Measurements from ENCODE around the gene RBBP8NL.

The RBBP8NL gene

DNA sequence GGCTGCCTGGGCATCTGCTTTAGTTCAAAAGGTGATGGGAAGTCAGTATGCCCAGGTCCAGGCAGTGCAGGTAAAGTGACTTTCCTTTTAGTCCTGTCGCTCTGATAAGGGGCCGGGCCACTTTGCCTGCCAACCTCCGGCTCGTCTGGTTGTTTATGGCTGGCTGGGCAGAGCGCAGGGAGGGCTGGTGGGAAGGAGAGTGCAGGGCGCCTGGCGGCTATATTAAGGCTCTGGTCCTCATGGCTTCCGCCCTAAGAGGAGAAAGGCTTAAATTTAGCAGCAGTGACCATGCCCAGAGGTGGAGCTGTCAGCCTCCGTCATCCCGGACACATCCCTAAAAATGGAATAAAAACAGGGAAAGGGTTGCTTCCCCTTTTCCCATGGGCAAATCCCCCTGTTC, 33.8 kb upstream of the RBBP8NL start:
- DNase-seq, result no peak

- no peak for DNase-seq
Observed at GRCh38 chr20:62460678-62461077, 33.3 kb upstream of the RBBP8NL start.

DNA sequence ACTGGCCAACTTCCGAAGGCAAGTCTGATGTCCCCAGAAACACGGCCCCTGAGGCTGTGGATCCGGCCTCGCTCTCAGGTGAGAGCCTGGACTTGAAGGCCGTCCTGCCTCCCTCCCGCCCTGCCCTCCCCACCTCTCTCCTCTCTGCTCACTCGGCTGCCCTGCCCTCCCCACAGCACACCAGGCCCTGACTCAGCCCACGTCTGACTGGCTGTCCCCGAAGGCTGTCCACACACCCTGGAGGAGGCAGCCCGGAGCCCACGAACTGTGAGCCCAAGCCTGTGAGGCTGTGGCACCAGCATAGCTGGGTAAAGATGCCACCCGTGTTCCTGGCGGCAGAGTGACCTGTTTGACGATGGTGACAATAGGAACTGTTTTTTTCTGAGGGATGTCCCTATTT, 32.1 kb upstream of the RBBP8NL start:
- no peak for DNase-seq

- DNase-seq, result no peak
Observed at GRCh38 chr20:62458275-62459251, 31.2 kb upstream of the RBBP8NL start.

DNA sequence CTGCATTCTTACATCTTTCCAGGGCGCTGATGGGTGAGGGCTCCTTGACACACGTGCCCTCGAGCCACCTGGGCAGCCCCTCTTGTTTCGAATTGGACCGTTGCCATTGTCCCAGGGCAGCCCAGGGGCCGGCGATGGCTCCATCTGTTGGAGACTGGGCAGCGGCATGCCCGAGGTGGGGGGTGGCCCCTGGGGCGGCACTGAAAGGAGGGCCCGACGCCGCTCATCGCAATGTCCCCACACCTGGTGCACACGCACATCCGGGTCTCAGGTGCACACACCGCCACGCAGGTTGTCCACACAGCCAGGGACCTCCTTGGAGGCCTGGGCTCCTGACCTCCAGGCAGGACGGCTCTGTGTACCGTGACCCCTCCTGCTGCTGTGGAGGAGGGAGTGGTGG, 30.5 kb upstream of the RBBP8NL start:
- no peak for DNase-seq

DNA sequence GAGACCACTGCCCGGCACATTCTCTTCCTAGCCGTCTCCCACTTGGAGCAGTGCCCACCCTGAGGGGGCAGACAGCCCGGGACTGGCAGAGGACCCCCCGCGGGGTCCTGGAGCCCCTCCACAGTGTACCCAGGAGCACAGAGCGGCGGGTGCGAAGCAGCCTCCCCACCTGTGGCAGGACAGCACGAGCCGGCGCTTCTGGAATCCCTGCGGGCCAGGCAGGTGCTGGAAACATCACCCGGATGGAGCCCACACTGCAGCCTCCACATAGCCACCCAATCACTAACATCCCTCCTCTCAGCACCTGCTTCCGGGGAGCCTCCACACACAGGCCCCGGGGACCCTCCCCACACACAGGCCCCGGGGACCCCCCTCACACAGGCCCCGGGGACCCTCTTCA, 29.8 kb upstream of the RBBP8NL start:
- DNase-seq, result no peak

- no peak for DNase-seq
Observed at GRCh38 chr20:62455929-62456328, 28.6 kb upstream of the RBBP8NL start.

GRCh38 chr20:62454904-62455636, 27.7 kb upstream of the RBBP8NL start:
- DNase-seq, result no peak

DNA sequence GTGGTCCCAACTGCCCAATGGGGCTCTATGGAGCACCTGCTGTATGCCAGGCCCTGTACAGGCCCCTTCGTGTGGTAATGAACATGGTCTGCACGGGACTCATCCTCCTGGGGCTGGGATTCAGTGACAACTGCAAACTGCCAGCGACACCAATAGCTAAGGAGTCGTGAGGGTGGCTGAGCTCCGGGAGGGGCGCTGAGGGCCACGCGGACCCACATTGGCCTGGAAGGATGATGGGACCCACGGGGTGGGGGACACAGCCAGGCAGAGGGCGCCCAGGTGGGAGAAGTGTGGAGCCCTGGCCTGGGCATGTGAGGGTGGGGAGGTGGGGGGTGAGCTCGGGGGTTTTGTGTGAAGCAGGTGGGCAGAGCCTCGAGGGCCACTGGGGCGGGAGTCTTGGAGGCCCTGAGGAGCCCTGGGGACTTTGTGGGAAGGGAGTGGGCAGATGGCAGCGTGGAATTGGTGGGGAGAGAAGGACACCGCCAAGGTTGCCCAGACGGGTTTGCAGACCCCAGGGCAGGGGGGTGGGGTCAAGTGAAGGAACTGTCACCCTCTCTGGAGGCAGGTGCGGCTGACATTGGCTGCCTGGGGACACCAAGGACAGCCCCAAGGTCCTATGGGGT, 26.0 kb upstream of the RBBP8NL start:
- DNase-seq, result no peak

- DNase-seq, result no peak
Observed at GRCh38 chr20:62452475-62453095, 25.2 kb upstream of the RBBP8NL start.

- DNase-seq, result no peak
Observed at GRCh38 chr20:62451970-62452369, 24.6 kb upstream of the RBBP8NL start.

DNA sequence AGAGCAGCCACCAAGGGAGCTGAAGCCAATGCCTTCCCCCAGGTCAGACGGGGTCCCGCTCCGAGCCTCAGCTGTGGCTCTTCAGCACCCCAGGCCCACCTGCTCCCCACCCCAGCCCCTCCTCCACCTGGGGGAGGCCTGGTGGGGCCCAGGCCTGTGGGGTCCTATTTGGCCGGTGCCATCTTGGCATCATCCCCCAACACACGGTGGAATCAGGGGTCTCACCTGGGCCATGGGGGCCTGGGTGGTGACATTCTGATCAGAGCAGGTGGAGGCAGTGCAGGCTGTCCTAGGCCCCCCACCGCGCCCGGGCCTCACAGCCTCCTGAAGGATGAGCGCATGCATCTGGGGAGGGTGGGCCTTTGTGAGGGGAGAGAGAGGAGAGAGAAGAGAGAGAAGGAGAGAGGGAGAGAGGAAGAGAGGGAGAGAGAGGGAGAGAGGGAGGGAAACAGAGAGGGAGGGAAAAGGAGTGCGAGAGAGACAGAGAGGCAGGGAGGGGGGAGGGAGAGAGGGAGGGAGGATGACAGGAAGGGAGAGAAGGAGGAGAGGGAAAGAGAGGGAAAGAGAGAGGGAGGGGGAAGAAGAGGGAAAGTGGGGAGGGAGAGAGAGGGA, 23.9 kb upstream of the RBBP8NL start:
- DNase-seq, result no peak

DNA sequence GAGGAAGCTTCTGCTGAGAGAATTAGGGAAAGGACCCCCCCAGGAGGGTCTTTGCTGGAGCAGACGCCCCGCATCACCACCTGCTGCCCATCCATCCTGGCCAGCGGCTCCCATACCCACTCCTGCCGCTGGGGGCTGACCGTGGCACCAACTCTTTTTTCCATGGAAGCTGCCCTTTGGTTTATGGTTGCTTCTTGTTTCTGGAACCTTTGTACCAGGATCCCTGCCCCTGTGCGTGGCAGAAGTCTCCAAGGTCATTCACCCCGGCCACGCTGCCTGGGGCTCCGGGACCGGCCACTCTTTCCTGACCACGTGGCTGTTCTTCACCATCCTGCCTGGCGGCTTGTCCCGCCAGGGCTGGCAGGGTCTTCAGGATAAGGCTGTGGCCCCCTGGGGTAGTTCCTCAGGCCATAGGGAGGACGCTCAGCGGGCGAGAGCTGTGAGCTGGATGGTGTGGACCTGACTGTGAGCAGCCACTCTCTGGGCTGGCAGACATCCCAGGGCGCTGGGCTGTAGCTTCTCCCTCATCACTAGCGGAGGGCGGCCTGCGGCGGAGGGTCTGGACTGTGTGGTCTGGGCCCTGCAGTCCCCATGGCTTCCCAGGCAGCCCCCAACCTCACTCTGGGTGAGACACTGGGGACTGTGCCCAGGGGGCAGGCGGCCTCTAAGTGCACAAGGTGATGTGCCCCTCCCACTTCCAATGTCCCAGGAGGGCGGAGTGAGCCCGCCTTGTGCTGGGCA, 22.8 kb upstream of the RBBP8NL start:
- no peak for DNase-seq

- no peak for DNase-seq
Observed at GRCh38 chr20:62448788-62449187, 21.4 kb upstream of the RBBP8NL start.

- no peak for DNase-seq
Observed at GRCh38 chr20:62448038-62448437, 20.7 kb upstream of the RBBP8NL start.

GRCh38 chr20:62446888-62447869, 19.8 kb upstream of the RBBP8NL start:
- no peak for DNase-seq

DNA sequence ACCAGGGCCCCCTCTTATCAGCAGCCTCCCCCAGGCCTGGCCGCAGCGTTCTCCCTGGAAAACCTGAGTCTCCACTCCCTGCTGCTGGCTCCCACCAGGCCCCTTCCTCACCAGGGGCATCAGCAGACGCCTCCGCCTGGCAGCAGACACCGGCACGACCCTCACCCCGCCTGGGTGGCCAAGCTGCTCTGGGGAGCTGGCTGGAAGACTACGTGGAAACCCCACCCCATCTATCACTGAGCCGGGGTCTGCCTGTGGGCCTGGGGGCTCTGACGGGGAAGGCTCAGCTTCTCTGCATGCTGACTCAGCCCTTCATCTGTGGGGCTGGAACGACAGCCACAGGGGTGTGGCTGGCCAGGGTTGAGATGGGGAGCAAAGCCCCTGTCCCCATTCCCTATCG, 19.1 kb upstream of the RBBP8NL start:
- DNase-seq, result no peak

GRCh38 chr20:62445553-62446340, 18.4 kb upstream of the RBBP8NL start:
- DNase-seq, result no peak

DNA sequence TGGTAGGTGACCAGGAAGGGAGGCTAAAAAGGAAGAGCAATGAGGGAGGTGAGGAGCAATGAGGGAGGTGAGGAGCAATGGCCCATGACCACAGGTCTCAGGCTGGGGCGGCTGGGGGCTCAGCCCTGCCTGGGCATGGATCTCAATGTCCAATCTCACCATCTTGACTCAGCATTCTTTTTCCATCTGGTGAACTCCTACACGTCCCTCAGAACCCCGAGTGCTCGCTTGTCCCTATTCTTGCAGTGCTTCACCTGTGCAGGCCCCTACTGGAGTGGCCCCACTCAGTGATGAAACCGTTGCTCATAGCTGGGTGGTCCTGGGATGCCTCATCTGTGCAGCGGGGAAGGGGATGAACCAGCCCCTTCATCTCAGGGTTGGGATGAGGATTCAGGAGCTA, 16.9 kb upstream of the RBBP8NL start:
- DNase-seq, result no peak

GRCh38 chr20:62441987-62442539, 14.7 kb upstream of the RBBP8NL start:
- DNase-seq, result no peak

Data from NCI-H748 treated with DMSO at 0.1 percent for 48 hours (cell line).